Measurements from ENCODE around the gene HLA-DPA1.
"Not testable (repeated sequence)": the region's sequence is repeated elsewhere in the genome, so short reads cannot be mapped to it uniquely, and the experiment has no call there.

HLA-DPA1 gene

DNA sequence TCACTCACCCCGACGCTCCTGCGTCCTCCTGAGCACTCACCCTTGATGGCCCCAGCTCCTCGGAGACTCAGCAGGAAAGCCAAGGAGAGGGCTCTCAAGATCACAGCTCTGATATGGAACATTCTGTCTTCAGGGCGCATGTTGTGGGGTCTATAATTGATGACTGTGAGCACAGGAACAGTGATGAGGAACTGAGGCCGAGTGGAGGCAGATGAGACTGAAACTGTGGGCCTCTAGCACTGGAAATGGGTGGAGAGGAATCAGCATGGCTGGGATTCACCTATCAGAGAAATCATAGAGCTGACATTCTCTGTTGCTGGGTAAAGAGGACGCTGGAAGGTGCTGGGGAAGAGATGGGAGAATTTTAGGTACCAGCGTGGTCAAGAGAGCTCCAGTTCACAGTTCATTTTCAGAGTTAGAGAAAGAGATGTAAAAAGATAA, at the start of gene HLA-DPA1:
Gene HLA-DPA1 (minus strand): TSS at position 219 of the 441 bp plus-strand sequence.
- DNase-seq = peak; percentile 8

DNA sequence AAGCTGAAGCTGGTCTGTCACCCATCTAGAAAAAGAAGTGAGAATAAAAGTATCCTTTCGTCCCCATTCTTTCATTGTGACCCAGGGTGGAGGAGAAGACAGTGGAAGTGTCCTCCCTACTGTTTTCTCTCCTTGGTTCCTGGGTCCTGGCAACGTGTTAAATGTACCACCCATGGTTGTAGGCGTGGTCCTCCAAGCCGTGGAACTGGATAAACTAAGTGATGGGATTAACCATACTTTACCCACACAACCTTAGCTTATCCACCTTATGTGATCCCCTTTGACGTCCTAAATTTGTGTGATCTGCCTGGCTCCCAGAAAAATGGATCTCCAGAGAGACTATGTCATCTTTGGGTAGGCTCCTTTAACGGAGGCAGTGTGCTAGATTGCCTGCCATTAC, 49.7 kb upstream of the HLA-DPA1 start:
- no peak for DNase-seq

- no peak for DNase-seq
These were observed 46.6 kb upstream of the HLA-DPA1 start for GRCh38 chr6:33120001-33120400.

DNA sequence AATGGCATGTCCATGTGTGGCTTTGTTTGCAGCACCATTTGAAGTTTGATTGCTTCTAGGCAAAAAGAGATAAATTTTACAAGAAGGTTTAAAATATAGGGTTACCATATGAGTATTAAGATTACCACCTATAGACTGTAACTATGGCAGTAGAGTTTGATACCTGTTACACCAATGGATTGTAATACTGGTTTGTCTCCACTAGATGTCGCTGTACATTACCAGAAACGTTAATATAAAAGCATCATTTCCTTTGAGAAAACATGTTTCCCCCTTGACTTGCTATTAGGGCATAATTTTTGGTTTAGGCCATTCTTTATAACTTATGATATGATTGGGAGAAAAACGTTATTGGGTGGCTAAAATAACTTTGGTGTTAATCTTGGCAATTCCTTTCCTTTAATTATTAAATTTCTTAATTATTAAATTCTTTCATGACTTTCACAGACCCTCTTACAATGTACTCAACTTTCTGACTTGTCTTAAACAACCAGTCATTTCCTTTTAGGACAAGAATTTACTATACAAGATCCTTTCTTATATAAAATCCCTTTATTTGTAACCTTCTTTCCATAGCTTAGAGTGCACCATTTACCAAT, 45.2 kb upstream of the HLA-DPA1 start:
- no peak for DNase-seq

DNA sequence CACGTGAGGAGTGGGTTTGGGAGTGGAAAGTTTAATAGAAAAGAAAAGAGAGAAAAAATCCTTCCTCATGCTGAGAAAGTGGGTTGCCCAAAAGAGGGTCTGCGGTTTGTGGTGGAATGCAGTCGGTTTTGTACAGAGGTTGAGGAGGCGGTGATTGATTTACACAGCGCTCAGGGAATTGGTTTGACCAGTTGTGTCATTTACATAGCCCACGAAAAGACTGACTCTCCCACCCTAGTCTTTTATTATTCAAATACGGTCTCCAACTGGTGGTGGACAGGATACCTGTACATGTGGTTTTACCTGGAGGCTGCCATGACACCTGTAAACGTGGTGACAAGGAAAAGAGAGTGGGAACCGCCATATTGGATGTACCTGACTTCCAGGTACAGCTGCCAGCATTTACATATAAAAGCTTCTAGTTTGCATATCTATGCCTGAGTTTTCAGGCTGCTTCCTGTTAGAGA, 44.4 kb upstream of the HLA-DPA1 start:
- DNase-seq = no peak

- no peak for DNase-seq
These were observed 43.6 kb upstream of the HLA-DPA1 start for GRCh38 chr6:33116841-33117711.

DNA sequence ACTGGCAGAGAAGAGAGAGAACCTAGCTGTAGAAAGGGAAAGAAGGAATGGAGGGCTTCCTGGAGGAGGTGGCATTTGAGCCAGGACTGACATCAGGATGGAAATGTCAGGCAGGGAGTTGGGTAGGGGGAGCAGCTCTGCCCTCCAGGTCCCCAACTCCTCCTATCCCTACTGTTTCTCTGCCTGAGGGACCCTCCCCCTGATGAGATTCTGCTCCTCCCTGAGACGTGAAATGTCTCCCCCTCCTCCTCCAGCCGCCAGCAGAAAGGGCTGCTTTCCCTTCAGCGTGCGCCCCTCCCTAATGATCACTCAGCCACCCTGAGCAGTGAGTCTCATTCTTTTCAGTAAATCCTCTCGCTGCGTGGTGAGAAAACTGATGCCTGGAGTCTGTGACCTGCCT, 43.0 kb upstream of the HLA-DPA1 start:
- no peak for DNase-seq

GRCh38 chr6:33114406-33114805, 41.0 kb upstream of the HLA-DPA1 start:
- no peak for DNase-seq

GRCh38 chr6:33113755-33114154, 40.3 kb upstream of the HLA-DPA1 start:
- no peak for DNase-seq

DNA sequence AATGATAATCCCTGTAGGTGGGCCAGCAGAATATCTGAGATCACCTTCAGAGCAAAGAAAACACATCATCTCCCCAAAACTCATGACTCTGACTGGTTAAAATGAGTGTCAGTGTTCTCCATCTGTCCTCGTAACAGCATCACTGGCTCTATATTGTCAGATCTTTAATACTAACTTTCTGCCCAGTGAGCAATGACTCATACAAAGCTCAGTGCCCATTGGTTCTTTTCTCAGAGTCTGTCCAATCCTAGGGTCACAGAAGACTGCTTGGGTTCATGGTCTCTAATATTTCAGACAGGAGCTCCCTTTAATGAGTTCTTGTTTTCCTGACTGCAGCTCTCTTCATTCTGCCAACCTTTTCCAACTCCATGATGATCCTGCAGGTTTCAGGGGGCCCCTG, 38.7 kb upstream of the HLA-DPA1 start:
- no peak for DNase-seq

DNA sequence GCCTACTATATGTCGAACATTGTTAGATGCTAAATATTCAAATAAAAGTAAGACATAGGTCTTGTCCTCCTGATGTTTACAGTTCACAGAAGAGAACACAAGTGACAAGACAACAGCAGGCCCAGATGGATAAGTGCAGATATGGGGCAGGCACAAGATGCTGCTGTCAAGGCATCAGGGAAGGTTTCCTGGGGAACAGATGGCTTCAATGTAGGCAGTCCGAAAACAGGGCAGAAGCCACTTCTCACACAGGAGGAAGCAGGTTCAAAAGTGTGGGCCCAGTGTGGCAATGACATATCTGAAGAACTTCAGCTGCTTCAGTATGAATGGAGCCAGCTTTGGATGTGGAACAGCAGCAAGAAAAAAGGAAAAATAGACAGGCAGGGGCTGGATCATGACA, 34.9 kb upstream of the HLA-DPA1 start:
- no peak for DNase-seq

GRCh38 chr6:33107641-33108040, 34.2 kb upstream of the HLA-DPA1 start:
- no peak for DNase-seq

- no peak for DNase-seq
These were observed 32.7 kb upstream of the HLA-DPA1 start for GRCh38 chr6:33105916-33106871.

DNA sequence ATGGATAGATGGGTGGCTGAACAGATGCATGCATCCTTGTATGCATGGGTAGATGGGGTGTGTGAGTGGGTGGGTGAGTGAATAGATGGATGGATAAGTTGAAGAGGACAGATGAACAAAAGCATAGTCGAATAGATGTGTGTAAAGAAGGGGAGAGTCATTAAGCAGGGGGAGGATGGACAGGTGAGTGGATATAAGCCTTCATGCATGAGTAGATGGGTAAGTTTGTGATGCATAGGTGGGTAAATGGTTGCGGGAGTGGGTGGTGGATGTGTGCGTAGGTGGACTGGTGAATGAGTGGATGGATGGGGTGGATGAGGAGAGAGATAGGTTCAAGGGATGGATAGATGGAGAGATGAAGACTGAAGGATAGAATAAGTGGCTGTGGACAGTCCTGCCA, 31.9 kb upstream of the HLA-DPA1 start:
- no peak for DNase-seq

GRCh38 chr6:33104887-33105286, 31.4 kb upstream of the HLA-DPA1 start:
- no peak for DNase-seq

DNA sequence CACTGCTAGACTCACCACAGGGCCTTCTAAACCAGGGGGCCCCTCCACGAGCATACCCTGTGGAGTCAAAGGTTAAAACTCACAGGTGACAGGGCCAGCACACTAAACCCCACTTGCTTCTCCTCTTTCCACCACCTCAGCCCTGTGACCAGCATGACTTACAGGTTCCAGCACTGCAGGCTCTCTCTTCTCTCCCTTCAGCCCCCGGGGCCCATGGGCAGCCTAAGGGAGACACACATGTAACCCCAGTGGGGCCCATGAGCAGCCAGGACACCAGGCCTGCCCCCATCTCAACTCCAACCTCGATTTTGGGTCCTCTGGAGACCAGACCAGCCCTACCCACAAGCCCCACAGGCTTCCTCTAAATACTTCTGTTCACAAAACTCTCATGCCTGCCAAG, 30.3 kb upstream of the HLA-DPA1 start:
- no peak for DNase-seq

DNA sequence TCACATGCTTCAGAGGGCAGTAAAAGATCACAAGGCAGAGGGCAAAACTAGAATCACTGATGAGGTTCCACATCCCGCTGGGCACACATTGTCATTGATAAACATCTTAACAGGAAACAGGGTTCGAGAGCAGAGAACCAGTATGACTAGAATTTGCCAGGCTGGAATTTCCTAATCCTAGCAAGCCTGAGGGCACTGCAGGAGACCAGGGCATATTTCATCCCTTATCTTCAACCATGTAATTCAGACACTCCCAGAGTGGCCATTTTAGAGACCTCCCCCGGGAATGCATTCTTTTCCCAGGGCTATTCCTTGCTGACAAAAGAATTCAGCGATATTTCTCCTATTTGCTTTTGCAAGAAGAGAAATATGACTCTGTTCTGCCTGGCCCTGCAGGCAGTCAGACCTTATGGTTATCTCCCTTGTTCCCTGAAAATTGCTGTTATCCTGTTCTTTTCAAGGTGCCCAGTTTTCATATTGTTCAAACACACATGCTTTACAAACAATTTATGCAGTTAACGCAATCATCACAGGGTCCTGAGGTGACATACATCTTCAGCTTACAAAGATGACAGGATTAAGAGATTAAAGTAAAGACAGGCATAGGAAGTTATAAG, 27.8 kb upstream of the HLA-DPA1 start:
- not testable (repeated sequence) for DNase-seq

DNA sequence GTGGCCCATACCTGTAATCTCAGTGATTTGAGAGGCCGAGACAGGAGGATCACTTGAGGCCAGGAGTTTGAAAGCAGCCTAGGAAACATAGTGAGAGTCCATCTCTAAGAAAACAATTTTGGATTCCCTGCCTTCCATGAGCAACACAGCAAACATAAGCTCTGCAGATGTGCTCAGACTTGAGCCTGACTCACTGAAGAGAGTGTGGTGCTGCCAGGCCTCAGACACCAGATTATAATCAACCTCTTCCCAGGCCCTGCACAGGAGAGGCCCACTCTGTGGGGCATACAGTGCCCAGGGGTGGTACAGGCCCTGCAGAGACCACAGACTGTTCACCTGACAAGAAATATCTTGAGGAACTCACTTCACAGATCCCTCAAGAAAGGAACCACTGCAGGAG, 22.2 kb upstream of the HLA-DPA1 start:
- DNase-seq = no peak

DNA sequence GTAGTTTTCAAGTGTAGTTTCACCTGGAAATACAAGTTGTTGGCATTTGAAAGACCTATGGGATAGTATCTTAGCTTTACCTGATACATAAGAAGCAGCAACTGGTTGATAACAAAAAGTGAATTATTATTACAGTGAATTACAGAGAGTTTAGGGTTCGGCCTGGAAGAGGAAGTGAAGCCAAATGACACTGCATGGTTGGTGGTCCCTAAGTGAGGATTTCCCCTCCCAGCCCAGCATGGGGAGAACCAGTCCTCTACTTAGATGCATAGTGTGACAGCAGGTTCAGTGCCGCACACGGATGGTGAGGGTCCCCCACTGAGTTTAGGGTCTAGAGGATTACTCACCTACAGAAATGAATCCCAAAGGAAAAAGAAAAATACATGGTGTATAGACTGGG, 20.4 kb upstream of the HLA-DPA1 start:
- no peak for DNase-seq

DNA sequence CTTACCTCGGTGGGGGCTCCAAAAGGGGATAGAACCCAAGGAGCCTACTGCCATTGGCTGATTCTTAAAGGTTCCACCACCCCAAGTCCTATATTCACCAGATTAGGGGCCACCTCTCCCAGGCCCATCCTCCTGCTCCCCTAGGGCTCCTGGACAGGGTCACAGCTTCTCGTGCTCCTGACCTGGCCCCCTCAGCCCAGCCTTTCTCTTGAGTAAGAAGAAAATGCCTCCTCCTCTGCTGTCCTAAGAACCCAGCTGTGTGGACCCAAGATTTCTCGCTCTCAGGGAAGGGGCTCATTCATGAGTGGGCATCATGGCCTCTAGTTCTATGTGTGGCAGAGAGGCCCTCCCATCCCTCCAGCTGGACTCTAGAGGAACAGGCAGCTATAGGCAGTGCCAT, 18.9 kb upstream of the HLA-DPA1 start:
- DNase-seq = no peak

GRCh38 chr6:33091957-33092356, 18.5 kb upstream of the HLA-DPA1 start:
- peak; percentile 64 for DNase-seq

DNA sequence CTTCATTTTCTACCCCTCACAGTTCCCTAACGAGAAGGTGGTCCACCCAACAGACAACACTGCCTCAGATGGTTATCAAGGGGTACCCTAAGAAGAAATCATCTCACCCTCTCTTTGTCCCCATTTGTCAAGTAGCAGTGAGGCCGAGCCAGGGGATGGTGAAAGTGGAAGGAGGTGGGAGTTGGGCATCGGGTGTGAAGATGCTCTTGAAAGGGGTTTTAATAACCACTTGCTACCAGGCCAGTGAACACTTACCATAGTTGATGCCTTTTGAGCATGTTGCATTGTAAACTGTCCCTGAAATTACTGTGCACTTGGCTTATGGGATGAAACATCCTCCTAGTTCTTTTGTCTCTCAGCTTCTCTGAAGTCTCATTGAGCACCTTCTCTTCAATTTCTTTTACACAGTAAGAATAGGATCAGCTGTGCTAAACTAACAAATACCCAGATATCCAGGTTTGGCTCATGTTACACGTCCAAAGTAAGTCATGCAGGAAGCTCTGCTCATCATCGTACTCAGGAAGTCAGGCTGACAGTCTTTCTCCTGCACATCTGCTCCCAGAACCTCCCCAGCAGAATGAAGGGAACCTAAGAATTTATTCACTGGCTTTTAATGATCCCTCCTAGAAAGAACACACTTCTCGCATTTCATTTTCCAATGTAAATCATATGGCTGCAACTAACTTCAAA, 15.6 kb upstream of the HLA-DPA1 start:
- no peak for DNase-seq

Measured in activated CD4-positive, alpha-beta T cell treated with anti-CD3 and anti-CD28 coated beads, Interleukin-2, amount 50 U/mL, for 1 hour (primary cell).